H9 (cell line): ENCODE results near the gene SHISA8. TPM values are rescaled to one million over a fixed set of nuclear protein-coding genes. Genes with fewer than 3 reads are reported as not detected.

Experiments used
- DNase-seq: peaks from one replicate; pipeline ENCODE4 v3.0.0-alpha.2; 2017
- H2AFZ ChIP-seq: one replicate; pipeline ENCODE4 v1.6.1; 2013; ENCODE audit warnings: mild to moderate bottlenecking, low read length, control low read depth, moderate library complexity
- H2AK5ac ChIP-seq: 2 replicates; pipeline ENCODE4 v1.6.1; 2013; ENCODE audit warnings: low read length, control low read depth, mixed read lengths; ENCODE audit not compliant: insufficient read length
- H2BK120ac ChIP-seq: one replicate; pipeline ENCODE4 v1.6.1; 2013; ENCODE audit warnings: low read depth, mild to moderate bottlenecking, low read length, control low read depth, inconsistent platforms; ENCODE audit not compliant: poor library complexity, severe bottlenecking
- H2BK12ac ChIP-seq: 2 replicates; pipeline ENCODE4 v1.6.1; 2013; ENCODE audit warnings: low read length, control low read depth, mixed read lengths, low read depth; ENCODE audit not compliant: insufficient read length
- H2BK15ac ChIP-seq: 2 replicates; pipeline ENCODE4 v1.6.1; 2013; ENCODE audit warnings: low read depth, low read length, control low read depth
- H2BK20ac ChIP-seq: one replicate; pipeline ENCODE4 v1.6.1; 2013; ENCODE audit warnings: low read depth, mild to moderate bottlenecking, low read length, control low read depth, inconsistent platforms; ENCODE audit not compliant: poor library complexity, severe bottlenecking
- H2BK5ac ChIP-seq: 2 replicates; pipeline ENCODE4 v1.6.1; 2013; ENCODE audit warnings: low read length, control low read depth, mixed read lengths; ENCODE audit not compliant: insufficient read length
- H3K14ac ChIP-seq: 2 replicates; pipeline ENCODE4 v1.6.1; 2013; ENCODE audit warnings: low read length, control low read depth; ENCODE audit not compliant: insufficient read depth
- H3K18ac ChIP-seq: 2 replicates; pipeline ENCODE4 v1.6.1; 2013; ENCODE audit warnings: low read depth, mild to moderate bottlenecking, mixed read lengths, low read length, control low read depth; ENCODE audit not compliant: insufficient read length
- H3K23ac ChIP-seq: 2 replicates; pipeline ENCODE4 v1.6.1; 2013; ENCODE audit warnings: low read length, control low read depth, mixed read lengths, low read depth; ENCODE audit not compliant: insufficient read length
- H3K23me2 ChIP-seq: 2 replicates; pipeline ENCODE4 v1.6.1; 2013; ENCODE audit warnings: low read depth, mild to moderate bottlenecking, mixed read lengths, low read length, control low read depth; ENCODE audit not compliant: insufficient read length, poor library complexity, severe bottlenecking
- H3K27ac ChIP-seq: 2 replicates; pipeline ENCODE4 v1.5.1; 2013; ENCODE audit warnings: low read length, control low read depth, mixed read lengths, low read depth; ENCODE audit not compliant: insufficient read length
- H3K27me3 ChIP-seq: 2 replicates; pipeline ENCODE4 v1.6.1; 2013; ENCODE audit warnings: low read length, control low read depth, inconsistent platforms; ENCODE audit not compliant: insufficient read depth
- H3K4ac ChIP-seq: 2 replicates; pipeline ENCODE4 v1.6.1; 2013; ENCODE audit warnings: low read depth, mild to moderate bottlenecking, control low read depth, inconsistent platforms, low read length, moderate library complexity
- H3K4me1 ChIP-seq: 2 replicates; pipeline ENCODE4 v1.6.1; 2013; ENCODE audit warnings: low read length, control low read depth, inconsistent platforms; ENCODE audit not compliant: insufficient read depth
- H3K4me2 ChIP-seq: 2 replicates; pipeline ENCODE4 v1.6.1; 2013; ENCODE audit warnings: low read length, control low read depth, mixed read lengths; ENCODE audit not compliant: insufficient read length, insufficient read depth
- H3K56ac ChIP-seq: 2 replicates; pipeline ENCODE4 v1.6.1; 2013; ENCODE audit warnings: low read depth, mild to moderate bottlenecking, mixed read lengths, low read length, control low read depth; ENCODE audit not compliant: insufficient read length
- H3K79me1 ChIP-seq: 2 replicates; pipeline ENCODE4 v1.6.1; 2013; ENCODE audit warnings: low read depth, mild to moderate bottlenecking, moderate library complexity, low read length, control low read depth, inconsistent platforms; ENCODE audit not compliant: insufficient read depth, poor library complexity, severe bottlenecking
- H3K79me2 ChIP-seq: 2 replicates; pipeline ENCODE4 v1.6.1; 2013; ENCODE audit warnings: low read length, control low read depth, inconsistent platforms; ENCODE audit not compliant: insufficient read depth
- H3K9ac ChIP-seq: 2 replicates; pipeline ENCODE4 v1.6.1; 2013; ENCODE audit warnings: low read length, control low read depth, mixed read lengths; ENCODE audit not compliant: insufficient read length; ENCODE audit errors: extremely low read depth
- H3K9me3 ChIP-seq: one replicate; pipeline ENCODE4 v1.6.1; 2013; ENCODE audit warnings: low read depth, low read length, inconsistent platforms; ENCODE audit not compliant: control insufficient read depth
- H3T11ph ChIP-seq: one replicate; pipeline ENCODE4 v1.6.1; 2013; ENCODE audit warnings: mild to moderate bottlenecking, low read length, control low read depth, inconsistent platforms
- H4K20me1 ChIP-seq: one replicate; pipeline ENCODE4 v1.6.1; 2013; ENCODE audit not compliant: control insufficient read depth, insufficient read length, insufficient read depth
- H4K5ac ChIP-seq: 2 replicates; pipeline ENCODE4 v1.6.1; 2013; ENCODE audit warnings: low read depth, mild to moderate bottlenecking, mixed read lengths, low read length, control low read depth; ENCODE audit not compliant: insufficient read length
- H4K8ac ChIP-seq: replicated peaks from 2 replicates; pipeline ENCODE4 v1.6.1; 2013; ENCODE audit warnings: low read length, control low read depth, mixed read lengths, low read depth; ENCODE audit not compliant: insufficient read length
- H4K91ac ChIP-seq: 2 replicates; pipeline ENCODE4 v1.6.1; 2013; ENCODE audit warnings: low read depth, mild to moderate bottlenecking, moderate library complexity, mixed read lengths, low read length, control low read depth; ENCODE audit not compliant: insufficient read length
- H3K27ac Mint-ChIP-seq, 3 experiments: 2 replicates in 2 of 3; 3 replicates in 1 of 3; pipeline ENCODE4 v1.8.0; 2020 to 2021; ENCODE audit warnings: mixed read lengths in 3 of 3, mild to moderate bottlenecking in 1 of 3, moderate library complexity in 1 of 3
- H3K27me3 Mint-ChIP-seq: 2 replicates; pipeline ENCODE4 v1.8.0; 2021; ENCODE audit warnings: low read depth, mild to moderate bottlenecking, moderate library complexity, mixed read lengths
- H3K36me3 Mint-ChIP-seq, 3 experiments: 2 replicates in 2 of 3; 3 replicates in 1 of 3; pipeline ENCODE4 v1.8.0; 2020 to 2021; ENCODE audit warnings: low read depth in 3 of 3, mixed read lengths in 3 of 3; ENCODE audit not compliant: insufficient read depth in 1 of 3
- H3K4me1 Mint-ChIP-seq, 2 experiments: 2 replicates each; pipeline ENCODE4 v1.8.0; 2020; ENCODE audit warnings: mixed read lengths in 2 of 2
- H3K4me3 Mint-ChIP-seq, 2 experiments: 2 replicates in 1 of 2; 3 replicates in 1 of 2; pipeline ENCODE4 v1.8.0; 2020 to 2021; ENCODE audit warnings: mild to moderate bottlenecking in 2 of 2, mixed read lengths in 2 of 2, moderate library complexity in 1 of 2
- H3K9me3 Mint-ChIP-seq, 2 experiments: 2 replicates in 1 of 2; 3 replicates in 1 of 2; pipeline ENCODE4 v1.8.0; 2020; ENCODE audit warnings: mild to moderate bottlenecking in 2 of 2, mixed read lengths in 2 of 2, moderate library complexity in 1 of 2
- CTCF ChIP-seq: fragments of 200-600 bp; sonication (generic); conservative IDR thresholded peaks from 3 replicates; pipeline ENCODE4 v1.8.0; 2021; ENCODE audit warnings: antibody characterized with exemption, mild to moderate bottlenecking
- WGBS: extraction: QIAGEN DNeasy Blood & Tissue Kit; methylation state at CpG from one replicate; pipeline ENCODE4 v1.1.7; 2013; ENCODE audit warnings: missing lambda C conversion rate, low lambda C conversion rate, mixed read lengths; ENCODE audit not compliant: insufficient read length; ENCODE audit errors: extremely low coverage; 5-methylcytosine and 5-hydroxymethylcytosine counted together
- total RNA-seq: library from RNA; stranded (reverse); gene quantifications from 2 replicates; pipeline ENCODE4 v1.2.1, GENCODE V29; 2021

The SHISA8 gene
- total RNA-seq, 1 experiment from 2014 or later, result 1.4 TPM

GRCh38 chr22:41943661-41944209 is 28.9 kb upstream of the SHISA8 start:
- H3K4me1 Mint-ChIP-seq, result peaks cover 24 to 31% of the 10 kb centered on the region in 2 experiments
- H3K4me2 ChIP-seq, result no peak overlapping the region
- H3K27ac ChIP-seq, result no peak overlapping the region
- no peak overlapping the region for H4K91ac ChIP-seq
- H3K4me3 Mint-ChIP-seq, result peak overlapping the region; percentile 30 to 46; a peak in 3 of 5 replicates
- no CpG with 5 or more reads among the region's 9 CpGs for WGBS
- H3K14ac ChIP-seq, result no peak overlapping the region
- peaks cover 3% of the 10 kb centered on the region; the same call in 1 of the 2 replicates for H3K4me1 ChIP-seq
- H2BK5ac ChIP-seq, result no peak overlapping the region
- H3K18ac ChIP-seq, result no peak overlapping the region
- H3K27me3 Mint-ChIP-seq, result no peaks in the 10 kb centered on the region; the same call in 1 of the 2 replicates
- no peak overlapping the region for H2BK15ac ChIP-seq
- H3K79me2 ChIP-seq, result no peaks in the 10 kb centered on the region; the same call in 1 of the 2 replicates
- H3T11ph ChIP-seq, result no peak overlapping the region
- DNase-seq, result no peak
- H2BK12ac ChIP-seq, result no peak overlapping the region
- no peak overlapping the region for H2AK5ac ChIP-seq
- H3K36me3 Mint-ChIP-seq, result peaks cover 49 to 64% (median 62%) of the 10 kb centered on the region in 3 experiments; a peak in 6 of 7 replicates
- H3K9me3 ChIP-seq, result no peaks in the 10 kb centered on the region
- no peak for TF ChIP-seq CTCF
- no peak overlapping the region for H3K23ac ChIP-seq
- H3K79me1 ChIP-seq, result no peaks in the 10 kb centered on the region
- no peak overlapping the region for H4K8ac ChIP-seq
- no peak overlapping the region; a peak in 1 of 7 replicates for H3K27ac Mint-ChIP-seq
- H2BK20ac ChIP-seq, result no peak overlapping the region
- no peaks in the 10 kb centered on the region; a peak in 1 of 5 replicates for H3K9me3 Mint-ChIP-seq
- H3K56ac ChIP-seq, result no peak overlapping the region
- H2BK120ac ChIP-seq, result no peak overlapping the region
- H2AFZ ChIP-seq, result no peak overlapping the region
- peaks cover 9% of the 10 kb centered on the region for H3K23me2 ChIP-seq
- H3K9ac ChIP-seq, result no peak overlapping the region
- H4K20me1 ChIP-seq, result peaks cover 2% of the 10 kb centered on the region
- H3K4ac ChIP-seq, result no peak overlapping the region
- H3K27me3 ChIP-seq, result no peaks in the 10 kb centered on the region
- H4K5ac ChIP-seq, result no peak overlapping the region
